OCI-LY3 (cell line): ENCODE measurements around the gene RGS16.

ENCODE experiments used
- CTCF ChIP-seq: fragments of 200-600, 300-600 bp; sonication (generic); IDR thresholded peaks from 2 replicates; pipeline ENCODE4 v1.5.1; 2014; ENCODE audit warnings: antibody characterized with exemption, low read length, low read depth
- EZH2phosphoT487 ChIP-seq: fragments of 200-600 bp; shearing (Covaris generic); IDR thresholded peaks from 2 replicates; pipeline ENCODE4 v1.6.1; 2018; ENCODE audit warnings: antibody characterized with exemption, mixed run types, low read depth

GRCh38 chr1:182580736-182581135 is 23.5 kb downstream of the RGS16 start:
- TF ChIP-seq CTCF: no peak
- TF ChIP-seq EZH2phosphoT487: no peak
